ENCODE results near the gene ATP8A2. TPM values are rescaled to one million over a fixed set of nuclear protein-coding genes. Genes with fewer than 3 reads are reported as not detected.
"Not testable (repeated sequence)": the region's sequence is repeated elsewhere in the genome, so short reads cannot be mapped to it uniquely, and the experiment has no call there.

ATP8A2 gene
- total RNA-seq, 4 donors from 2014 or later = 0.18 to 11.6 (median 1.8) TPM

DNA sequence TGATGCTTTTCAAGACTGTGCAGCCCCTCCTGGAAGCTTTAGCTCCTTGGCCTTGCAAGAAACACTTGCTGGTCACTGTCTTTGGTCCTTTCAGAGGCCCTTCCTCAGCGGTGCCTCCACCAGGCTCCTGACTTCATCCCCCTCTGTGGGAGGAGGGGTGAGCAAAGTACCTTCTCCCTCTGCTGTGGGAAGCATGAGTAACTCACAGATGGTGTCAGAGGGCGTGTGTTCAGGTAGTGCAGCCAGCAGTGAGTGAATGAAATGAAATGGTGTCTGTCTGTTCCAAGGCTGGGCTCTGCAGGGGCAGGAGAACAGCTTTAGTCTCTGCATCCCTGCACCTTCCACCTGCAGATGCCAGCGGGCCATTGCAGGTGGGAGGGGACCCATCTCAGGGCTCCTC is 577.1 kb downstream of the ATP8A2 start:
- no peaks in the 10 kb centered on the region for H3K36me3 ChIP-seq
- no peak overlapping the region for H3K27ac ChIP-seq
- H3K27me3 ChIP-seq = no peaks in the 10 kb centered on the region
- H3K4me1 ChIP-seq = no peaks in the 10 kb centered on the region
- no peaks in the 10 kb centered on the region for H3K9me3 ChIP-seq
- DNase-seq = no peak
- TF ChIP-seq CTCF (IDR thresholded peaks at IDR 0.05) (no peak), POLR2A (IDR thresholded peaks at IDR 0.05) (no peak)
- H3K4me3 ChIP-seq = no peak overlapping the region

DNA sequence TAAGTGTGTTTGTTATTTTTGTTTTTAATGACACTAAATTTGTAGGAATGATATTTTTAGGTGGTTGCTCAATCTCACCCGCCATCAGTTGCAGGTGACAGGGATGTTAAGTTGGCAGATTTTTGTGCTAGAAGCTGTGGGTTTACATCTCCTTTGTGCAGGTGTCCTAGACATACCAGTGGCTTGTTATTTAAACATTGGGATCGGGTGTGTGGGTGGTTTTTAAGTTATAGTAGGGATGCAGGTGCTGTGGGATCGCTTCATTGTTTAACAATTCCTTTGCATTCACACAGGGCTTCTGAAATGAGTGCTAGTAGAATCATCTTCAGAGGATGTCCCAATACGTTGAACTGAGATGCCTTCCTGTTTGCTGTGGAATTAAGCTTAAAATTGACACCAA is 580.1 kb downstream of the ATP8A2 start:
- H3K4me1 ChIP-seq = no peaks in the 10 kb centered on the region
- no peak for DNase-seq
- H3K27ac ChIP-seq = no peak overlapping the region
- no peak overlapping the region for H3K4me3 ChIP-seq
- no peaks in the 10 kb centered on the region for H3K36me3 ChIP-seq
- no peaks in the 10 kb centered on the region for H3K27me3 ChIP-seq
- no peak for TF ChIP-seq POLR2A (IDR thresholded peaks at IDR 0.05)
- no peak for TF ChIP-seq CTCF (IDR thresholded peaks at IDR 0.05)
- no peaks in the 10 kb centered on the region for H3K9me3 ChIP-seq

DNA sequence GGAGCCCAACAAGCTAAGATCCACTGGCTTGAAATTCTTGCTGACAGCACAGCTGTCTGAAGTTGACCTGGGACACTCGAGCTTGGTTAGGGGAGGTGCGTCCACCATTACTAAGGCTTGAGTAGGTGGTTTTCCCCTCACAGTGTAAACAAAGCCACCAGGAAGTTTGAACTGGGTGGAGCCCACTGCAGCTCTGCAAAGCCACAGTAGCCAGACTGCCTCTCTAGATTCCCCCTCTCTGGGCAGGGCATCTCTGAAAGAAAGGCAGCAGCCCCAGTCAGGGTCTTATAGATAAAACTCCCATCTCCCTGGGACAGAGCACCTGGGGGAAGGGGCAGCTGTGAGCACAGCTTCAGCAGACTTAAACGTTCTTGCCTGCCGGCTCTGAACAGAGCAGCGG is 582.3 kb downstream of the ATP8A2 start:
- not testable (repeated sequence) for H3K36me3 ChIP-seq, H3K9me3 ChIP-seq, DNase-seq, H3K27ac ChIP-seq, H3K27me3 ChIP-seq, H3K4me3 ChIP-seq, H3K4me1 ChIP-seq

DNA sequence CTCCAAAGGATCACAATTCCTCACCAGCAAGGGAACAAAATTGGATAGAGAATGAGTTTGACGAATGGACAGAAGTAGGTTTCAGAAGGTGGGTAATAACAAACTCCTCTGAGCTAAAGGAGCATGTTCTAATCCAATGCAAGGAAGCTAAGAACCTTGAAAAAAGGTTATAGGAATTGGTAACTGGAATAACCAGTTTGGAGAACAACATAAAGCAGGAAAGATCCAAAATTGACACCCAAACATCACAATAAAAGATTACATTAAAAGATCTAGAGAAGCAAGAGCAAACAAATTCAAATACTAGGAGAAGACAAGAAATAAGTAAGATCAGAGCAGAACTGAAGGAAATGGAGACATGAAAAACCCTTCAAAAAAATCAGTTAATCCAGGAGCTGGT is 583.2 kb downstream of the ATP8A2 start:
- not testable (repeated sequence) for H3K27me3 ChIP-seq, H3K36me3 ChIP-seq, H3K4me3 ChIP-seq, H3K27ac ChIP-seq, H3K9me3 ChIP-seq, DNase-seq, H3K4me1 ChIP-seq

DNA sequence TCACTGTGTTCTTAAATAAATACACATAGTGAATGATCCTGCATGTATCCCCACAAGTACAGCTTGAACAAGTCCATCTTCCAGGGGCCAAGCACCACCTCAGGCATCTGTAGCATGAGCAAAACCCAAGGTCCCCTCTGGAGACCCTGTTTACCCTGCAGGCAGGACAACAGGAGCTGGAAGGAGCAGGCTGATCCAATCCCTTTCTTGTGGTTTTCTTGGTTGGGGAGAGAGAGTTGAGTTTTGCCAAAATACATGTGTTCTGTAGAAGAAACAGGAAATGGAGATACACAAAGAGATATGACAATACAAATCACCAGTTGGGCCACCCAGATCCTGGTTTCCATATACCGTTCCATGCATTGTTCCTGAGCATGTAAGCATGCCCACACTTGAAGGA is 587.2 kb downstream of the ATP8A2 start:
- no peaks in the 10 kb centered on the region for H3K9me3 ChIP-seq
- no peaks in the 10 kb centered on the region for H3K27me3 ChIP-seq
- DNase-seq = no peak
- H3K4me1 ChIP-seq = no peaks in the 10 kb centered on the region
- no peak overlapping the region for H3K4me3 ChIP-seq
- TF ChIP-seq POLR2A (IDR thresholded peaks at IDR 0.05) = no peak
- no peak for TF ChIP-seq CTCF (IDR thresholded peaks at IDR 0.05)
- no peaks in the 10 kb centered on the region for H3K36me3 ChIP-seq
- H3K27ac ChIP-seq = no peak overlapping the region

DNA sequence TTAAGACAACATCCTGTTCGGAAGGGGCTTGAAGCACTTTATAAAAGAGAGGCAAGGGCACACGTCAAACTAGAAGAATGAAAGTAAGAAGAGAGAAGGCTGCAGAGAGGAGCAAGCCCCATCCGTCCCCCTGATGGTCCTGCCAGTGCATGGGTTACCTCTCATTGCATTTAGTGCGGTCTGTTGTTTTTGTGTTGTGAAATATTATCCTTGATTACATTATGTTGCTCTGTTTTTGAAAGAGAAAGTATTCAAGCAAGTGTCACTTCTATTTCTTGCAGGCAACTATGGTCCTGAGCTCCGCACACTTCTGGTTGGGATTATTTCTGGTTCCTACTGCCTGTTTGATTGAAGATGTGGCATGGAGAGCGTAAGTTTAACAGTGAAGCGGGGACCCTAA is 589.5 kb downstream of the ATP8A2 start:
- no peak for TF ChIP-seq CTCF (IDR thresholded peaks at IDR 0.05)
- no peak for TF ChIP-seq POLR2A (IDR thresholded peaks at IDR 0.05)
- no peaks in the 10 kb centered on the region for H3K27me3 ChIP-seq
- no peaks in the 10 kb centered on the region for H3K9me3 ChIP-seq
- H3K4me3 ChIP-seq = no peak overlapping the region
- DNase-seq = no peak
- no peaks in the 10 kb centered on the region for H3K36me3 ChIP-seq
- no peaks in the 10 kb centered on the region for H3K4me1 ChIP-seq
- H3K27ac ChIP-seq = no peak overlapping the region

- Histone ChIP-seq H3K4me1 (no peaks in the 10 kb centered on the region), H3K9me3 (no peaks in the 10 kb centered on the region), H3K36me3 (no peaks in the 10 kb centered on the region), H3K4me3 (no peak overlapping the region), H3K27ac (no peak overlapping the region), H3K27me3 (no peaks in the 10 kb centered on the region)
- DNase-seq = no peak
- TF ChIP-seq POLR2A (IDR thresholded peaks at IDR 0.05) = no peak
- TF ChIP-seq CTCF (IDR thresholded peaks at IDR 0.05) = no peak
These were observed 591.9 kb downstream of the ATP8A2 start for GRCh38 chr13:25963674-25964073.
